Gastrocnemius medialis (tissue), 4 donors: ENCODE results near the gene C9orf78. TPM values are rescaled to one million over a fixed set of nuclear protein-coding genes. Genes with fewer than 3 reads are reported as not detected.
A peak's percentile ranks its signal among the peaks of the same experiment; 100 is the strongest.

Source experiments
- ATAC-seq, 2 donors: fragments of 150-250 bp; one replicate each; pipeline ENCODE4 v1.9.1; 2016
- DNase-seq, 2 donors: peaks; one replicate each; pipeline ENCODE4 v3.0.0-alpha.2; 2019
- H3K27ac ChIP-seq, 4 donors: fragments of 200-600 bp; sonication (generic); 1 replicate in 1 of 4; 2 replicates in 3 of 4; pipeline ENCODE4 v1.5.1; 2016 to 2018; ENCODE audit warnings: mild to moderate bottlenecking in 2 of 4, moderate library complexity in 1 of 4
- H3K27me3 ChIP-seq, 3 donors: fragments of 200-600 bp; sonication (generic) in 2 of 3; 1 replicate in 1 of 3; 2 replicates in 2 of 3; pipeline versions ENCODE4 v1.5.1 to v1.6.0; 2016 to 2019; ENCODE audit warnings: mild to moderate bottlenecking in 1 of 3, moderate library complexity in 1 of 3
- H3K36me3 ChIP-seq, 2 donors: fragments of 200-600 bp; sonication (generic) in 1 of 2; one replicate each; pipeline ENCODE4 v1.5.1; 2017 to 2018
- H3K4me1 ChIP-seq, 2 donors: fragments of 200-600 bp; sonication (generic) in 1 of 2; one replicate each; pipeline ENCODE4 v1.5.1; 2016 to 2017; ENCODE audit warnings: mild to moderate bottlenecking in 2 of 2
- H3K4me3 ChIP-seq, 4 donors: fragments of 200-600 bp; sonication (generic) in 3 of 4; 1 replicate in 1 of 4; 2 replicates in 3 of 4; pipeline ENCODE4 v1.5.1; 2016 to 2019; ENCODE audit warnings: mild to moderate bottlenecking in 2 of 4
- H3K9me3 ChIP-seq, 3 donors: fragments of 200-600 bp; sonication (generic) in 2 of 3; 1 replicate in 1 of 3; 2 replicates in 2 of 3; pipeline ENCODE4 v1.5.1; 2016 to 2019
- POLR2A ChIP-seq, 2 donors: fragments of 450-650 bp; IDR thresholded peaks; one replicate each; pipeline ENCODE4 v1.6.1; 2017; ENCODE audit warnings: antibody characterized with exemption in 2 of 2, mild to moderate bottlenecking in 2 of 2, moderate library complexity in 2 of 2
- in situ Hi-C, 4 donors: fragments of 200-750 bp; cut with MboI; loops; one replicate each; pipeline versions ENCODE4 v1.15.0 to v1.8.0; 2017; ENCODE audit warnings: low sequenced_read_pairs in 4 of 4
- intact Hi-C: fragments of 100-400 bp; cut with DNase I; formaldehyde crosslinking; loops from one replicate; pipeline ENCODE4 v1.15.1; 2023; ENCODE audit warnings: low total_unique reads
- total RNA-seq, 4 donors: library from RNA; depleted of rRNA; stranded (reverse); fragments of >200 nt; gene quantifications; one replicate each; pipeline versions ENCODE4 v1.1.0 to v1.2.3, GENCODE V29; 2016
- TF ChIP-seq, protein P1 (sequence below), 5 experiments: fragments of 450-650 bp in 3 of 5; fragments of 200-600 bp in 2 of 5; sonication (generic) in 2 of 5; IDR thresholded peaks in 4 of 5; conservative IDR thresholded peaks in 1 of 5; 1 replicate in 4 of 5; 2 replicates in 1 of 5; pipeline ENCODE4 v1.5.1; 2016 to 2019; ENCODE audit warnings: antibody characterized with exemption in 5 of 5, mild to moderate bottlenecking in 3 of 5, moderate library complexity in 3 of 5

Gene C9orf78
- total RNA-seq, 4 donors from 2014 or later, result 82.3 to 108 (median 83.9) TPM

DNA sequence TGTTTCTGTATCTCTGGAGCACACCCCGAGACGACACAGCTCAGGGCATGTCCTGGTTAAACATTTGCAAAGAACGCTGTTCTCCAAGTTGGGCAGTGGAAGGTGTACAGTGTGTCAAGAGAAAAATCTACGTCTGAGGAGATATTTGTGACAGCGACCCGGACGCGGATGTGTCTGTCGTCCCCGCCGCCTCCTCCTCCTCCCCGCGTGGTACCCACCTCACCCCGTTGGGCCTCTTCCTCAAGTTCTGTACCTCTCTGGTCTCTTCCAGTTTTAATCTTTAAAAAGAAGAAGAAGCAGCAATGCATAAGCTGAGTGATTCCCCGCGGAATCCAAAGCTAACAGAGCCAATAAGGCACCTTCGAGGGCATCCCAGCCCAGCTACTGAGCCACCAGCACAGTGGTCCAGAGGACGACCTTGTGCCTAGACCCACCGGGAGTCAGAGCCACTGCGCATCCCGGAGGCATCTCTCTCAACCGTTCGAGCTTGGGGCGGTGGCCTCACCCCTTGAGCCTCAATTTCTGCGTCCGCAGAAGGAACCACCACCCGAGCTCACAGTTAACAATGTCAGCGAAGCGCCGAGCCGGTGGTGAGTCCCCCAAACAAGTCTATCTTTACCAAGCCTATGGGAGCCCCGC is 467 bp downstream of the C9orf78 start:
- H3K36me3 ChIP-seq, result peaks cover 0 to 41% of the 10 kb centered on the region in 2 donors
- no peak for TF ChIP-seq POLR2A (IDR thresholded peaks at IDR 0.05)
- TF ChIP-seq, protein P1, sequence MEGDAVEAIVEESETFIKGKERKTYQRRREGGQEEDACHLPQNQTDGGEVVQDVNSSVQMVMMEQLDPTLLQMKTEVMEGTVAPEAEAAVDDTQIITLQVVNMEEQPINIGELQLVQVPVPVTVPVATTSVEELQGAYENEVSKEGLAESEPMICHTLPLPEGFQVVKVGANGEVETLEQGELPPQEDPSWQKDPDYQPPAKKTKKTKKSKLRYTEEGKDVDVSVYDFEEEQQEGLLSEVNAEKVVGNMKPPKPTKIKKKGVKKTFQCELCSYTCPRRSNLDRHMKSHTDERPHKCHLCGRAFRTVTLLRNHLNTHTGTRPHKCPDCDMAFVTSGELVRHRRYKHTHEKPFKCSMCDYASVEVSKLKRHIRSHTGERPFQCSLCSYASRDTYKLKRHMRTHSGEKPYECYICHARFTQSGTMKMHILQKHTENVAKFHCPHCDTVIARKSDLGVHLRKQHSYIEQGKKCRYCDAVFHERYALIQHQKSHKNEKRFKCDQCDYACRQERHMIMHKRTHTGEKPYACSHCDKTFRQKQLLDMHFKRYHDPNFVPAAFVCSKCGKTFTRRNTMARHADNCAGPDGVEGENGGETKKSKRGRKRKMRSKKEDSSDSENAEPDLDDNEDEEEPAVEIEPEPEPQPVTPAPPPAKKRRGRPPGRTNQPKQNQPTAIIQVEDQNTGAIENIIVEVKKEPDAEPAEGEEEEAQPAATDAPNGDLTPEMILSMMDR (IDR thresholded peaks at IDR 0.05 in 4 of 5, conservative IDR thresholded peaks at IDR 0.05 in 1 of 5), result no peak
- DNase-seq (no peak), ATAC-seq (peak; percentile 16 to 28)
- H3K27me3 ChIP-seq, result no peaks in the 10 kb centered on the region
- H3K9me3 ChIP-seq, result no peaks in the 10 kb centered on the region
- intact Hi-C loops, result loop anchor here (1.0 to 5.0 kb wide), 4 partner anchors 10 to 858 kb away; partner anchors contain the start of genes EXOSC2, GPR107, TOR1A and TOR1B
- in situ Hi-C loops, result no loop called here
- H3K4me3 ChIP-seq, result peak overlapping the region; percentile 94 to 100 (median 98)
- peaks cover 24 to 28% of the 10 kb centered on the region in 2 donors for H3K4me1 ChIP-seq
- H3K27ac ChIP-seq, result peak overlapping the region; percentile 78 to 95 (median 90)

DNA sequence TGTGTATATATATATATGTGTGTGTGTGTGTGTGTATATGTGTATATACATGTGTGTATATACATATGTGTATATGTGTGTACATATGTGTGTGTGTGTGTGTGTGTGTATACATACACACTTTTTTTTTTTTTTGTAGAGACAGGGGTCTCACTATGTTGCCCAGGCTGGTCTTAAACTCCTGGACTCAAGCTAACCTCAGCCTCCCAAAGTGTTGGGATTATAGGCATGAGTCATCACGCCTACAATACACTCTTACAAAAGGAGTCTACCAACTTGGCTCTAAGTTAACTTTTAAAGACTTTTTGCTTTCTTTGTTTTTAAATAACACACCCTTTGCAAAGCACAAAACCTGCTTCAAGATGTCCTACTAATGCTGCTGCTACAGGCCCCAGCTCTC is 2.1 kb downstream of the C9orf78 start:
- intact Hi-C loops (no loop called here), in situ Hi-C loops (no loop called here)
- peaks cover 24 to 28% of the 10 kb centered on the region in 2 donors for H3K4me1 ChIP-seq
- no peak overlapping the region for H3K27ac ChIP-seq
- no peaks in the 10 kb centered on the region for H3K27me3 ChIP-seq
- H3K4me3 ChIP-seq, result no peak overlapping the region
- TF ChIP-seq, protein P1 (IDR thresholded peaks at IDR 0.05 in 4 of 5, conservative IDR thresholded peaks at IDR 0.05 in 1 of 5), result no peak
- no peak for TF ChIP-seq POLR2A (IDR thresholded peaks at IDR 0.05)
- DNase-seq (no peak), ATAC-seq (no peak)
- no peaks in the 10 kb centered on the region for H3K9me3 ChIP-seq
- H3K36me3 ChIP-seq, result peaks cover 0 to 57% of the 10 kb centered on the region in 2 donors

DNA sequence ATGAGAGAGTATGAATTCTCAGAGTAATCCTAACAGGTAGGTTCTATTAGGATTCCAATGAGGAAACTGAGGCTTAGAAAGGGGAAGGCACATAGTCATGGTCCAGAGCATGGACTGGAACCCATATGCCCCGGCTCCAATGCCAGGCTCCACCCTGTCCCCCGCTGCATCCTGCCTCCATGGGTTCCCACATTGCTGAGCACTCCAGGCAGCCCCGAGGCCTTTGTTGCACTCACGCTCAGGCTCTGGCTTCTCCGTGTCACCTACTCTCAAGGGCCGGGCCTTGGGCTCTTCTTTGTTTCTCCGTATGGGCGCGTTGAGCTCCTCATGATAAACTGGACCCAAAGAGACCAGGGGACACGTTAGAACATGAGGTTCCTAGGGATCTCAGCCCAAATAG is 6.1 kb downstream of the C9orf78 start:
- H3K4me1 ChIP-seq, result peaks cover 4 to 5% of the 10 kb centered on the region in 2 donors
- H3K27ac ChIP-seq, result no peak overlapping the region
- TF ChIP-seq, protein P1 (IDR thresholded peaks at IDR 0.05 in 4 of 5, conservative IDR thresholded peaks at IDR 0.05 in 1 of 5), result no peak
- TF ChIP-seq POLR2A (IDR thresholded peaks at IDR 0.05), result no peak
- H3K4me3 ChIP-seq, result no peak overlapping the region
- peaks cover 0 to 64% of the 10 kb centered on the region in 2 donors for H3K36me3 ChIP-seq
- ATAC-seq, result no peak
- intact Hi-C loops (no loop called here), in situ Hi-C loops (no loop called here)
- no peaks in the 10 kb centered on the region for H3K9me3 ChIP-seq
- no peak for DNase-seq
- H3K27me3 ChIP-seq, result no peaks in the 10 kb centered on the region

DNA sequence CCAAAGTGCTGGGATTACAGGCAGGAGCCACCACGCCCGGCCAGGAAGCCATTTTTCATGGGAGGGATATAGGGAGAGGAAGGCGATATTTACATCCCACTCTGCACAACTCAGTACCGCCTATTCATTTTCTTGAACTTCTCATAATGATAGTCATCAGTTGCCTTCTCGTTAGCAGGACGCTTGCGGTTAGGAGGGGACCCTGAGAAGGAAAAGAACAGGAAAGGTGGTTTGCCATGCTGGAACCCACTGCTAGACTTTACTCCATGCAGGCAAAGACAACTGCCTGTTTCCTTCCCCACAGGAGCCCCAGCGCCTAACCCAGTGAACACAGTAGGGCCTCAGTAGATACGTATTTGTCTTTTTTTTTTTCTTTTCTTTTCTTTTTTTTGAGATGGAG is 7.0 kb downstream of the C9orf78 start:
- H3K36me3 ChIP-seq, result peaks cover 0 to 58% of the 10 kb centered on the region in 2 donors
- ATAC-seq, result no peak
- TF ChIP-seq, protein P1 (IDR thresholded peaks at IDR 0.05 in 4 of 5, conservative IDR thresholded peaks at IDR 0.05 in 1 of 5), result no peak
- no peak for TF ChIP-seq POLR2A (IDR thresholded peaks at IDR 0.05)
- H3K27me3 ChIP-seq, result no peaks in the 10 kb centered on the region
- DNase-seq, result no peak
- in situ Hi-C loops, result no loop called here
- peaks cover 0 to 4% of the 10 kb centered on the region in 2 donors for H3K4me1 ChIP-seq
- H3K27ac ChIP-seq, result no peak overlapping the region
- no peak overlapping the region for H3K4me3 ChIP-seq
- H3K9me3 ChIP-seq, result no peaks in the 10 kb centered on the region
- intact Hi-C loops, result no loop called here
